ENCODE data around the gene AFF2.

The AFF2 gene

GRCh38 chrX:148715361-148715760, 214.9 kb downstream of the AFF2 start:
- DNase-seq (ENCODE audit: extremely low read depth in 1 of 2, low read depth in 1 of 2) = no peak

- DNase-seq (ENCODE audit: extremely low read depth in 1 of 2, low read depth in 1 of 2) = no peak
Observed at GRCh38 chrX:148722966-148723365, 222.5 kb downstream of the AFF2 start.

- no peak for DNase-seq (ENCODE audit: extremely low read depth in 1 of 2, low read depth in 1 of 2)
Observed at GRCh38 chrX:148723551-148723950, 223.1 kb downstream of the AFF2 start.

- no peak for DNase-seq (ENCODE audit: extremely low read depth in 1 of 2, low read depth in 1 of 2)
Observed at GRCh38 chrX:148728901-148729300, 228.5 kb downstream of the AFF2 start.

- DNase-seq (ENCODE audit: extremely low read depth in 1 of 2, low read depth in 1 of 2) = no peak
Observed at GRCh38 chrX:148732743-148733142, 232.3 kb downstream of the AFF2 start.

- DNase-seq (ENCODE audit: extremely low read depth in 1 of 2, low read depth in 1 of 2) = no peak
Observed at GRCh38 chrX:148741441-148741840, 241.0 kb downstream of the AFF2 start.

- no peak for DNase-seq (ENCODE audit: extremely low read depth in 1 of 2, low read depth in 1 of 2)
Observed at GRCh38 chrX:148755111-148755510, 254.7 kb downstream of the AFF2 start.

GRCh38 chrX:148763896-148764295, 263.5 kb downstream of the AFF2 start:
- DNase-seq (ENCODE audit: extremely low read depth in 1 of 2, low read depth in 1 of 2) = no peak

GRCh38 chrX:148768296-148768695, 267.9 kb downstream of the AFF2 start:
- DNase-seq (ENCODE audit: extremely low read depth in 1 of 2, low read depth in 1 of 2) = no peak

GRCh38 chrX:148771440-148771839, 271.0 kb downstream of the AFF2 start:
- DNase-seq (ENCODE audit: extremely low read depth in 1 of 2, low read depth in 1 of 2) = no peak

GRCh38 chrX:148774276-148774675, 273.9 kb downstream of the AFF2 start:
- no peak for DNase-seq (ENCODE audit: extremely low read depth in 1 of 2, low read depth in 1 of 2)

- DNase-seq (ENCODE audit: extremely low read depth in 1 of 2, low read depth in 1 of 2) = no peak
Observed at GRCh38 chrX:148784137-148784536, 283.7 kb downstream of the AFF2 start.

GRCh38 chrX:148784856-148785255, 284.4 kb downstream of the AFF2 start:
- no peak for DNase-seq (ENCODE audit: extremely low read depth in 1 of 2, low read depth in 1 of 2)

- DNase-seq (ENCODE audit: extremely low read depth in 1 of 2, low read depth in 1 of 2) = no peak
Observed at GRCh38 chrX:148785256-148785655, 284.8 kb downstream of the AFF2 start.

GRCh38 chrX:148788449-148788848, 288.0 kb downstream of the AFF2 start:
- DNase-seq (ENCODE audit: extremely low read depth in 1 of 2, low read depth in 1 of 2) = no peak

- DNase-seq (ENCODE audit: extremely low read depth in 1 of 2, low read depth in 1 of 2) = no peak
Observed at GRCh38 chrX:148794350-148794749, 293.9 kb downstream of the AFF2 start.

- DNase-seq (ENCODE audit: extremely low read depth in 1 of 2, low read depth in 1 of 2) = no peak
Observed at GRCh38 chrX:148804579-148805355, 304.4 kb downstream of the AFF2 start.

- no peak for DNase-seq (ENCODE audit: extremely low read depth in 1 of 2, low read depth in 1 of 2)
Observed at GRCh38 chrX:148806145-148806870, 305.9 kb downstream of the AFF2 start.

- no peak for DNase-seq (ENCODE audit: extremely low read depth in 1 of 2, low read depth in 1 of 2)
Observed at GRCh38 chrX:148808833-148809232, 308.4 kb downstream of the AFF2 start.

GRCh38 chrX:148811236-148811635, 310.8 kb downstream of the AFF2 start:
- DNase-seq (ENCODE audit: extremely low read depth in 1 of 2, low read depth in 1 of 2) = no peak

GRCh38 chrX:148813422-148813821, 313.0 kb downstream of the AFF2 start:
- DNase-seq (ENCODE audit: extremely low read depth in 1 of 2, low read depth in 1 of 2) = no peak

GRCh38 chrX:148813967-148814366, 313.6 kb downstream of the AFF2 start:
- no peak for DNase-seq (ENCODE audit: extremely low read depth in 1 of 2, low read depth in 1 of 2)

Data from activated CD8-positive, alpha-beta memory T cell treated with anti-CD3 and anti-CD28 coated beads for 1 hour (primary cell).